Activated CD4-positive, CD25-positive, alpha-beta regulatory T cell (primary cell): ENCODE results near the gene CIAO2B.

Experiments used
- DNase-seq, 4 experiments: peaks; one replicate each; lab custom pipeline; 2025; lab: John Stamatoyannopoulos, UW

The CIAO2B gene

GRCh38 chr16:66919569-66920298 lies 14.5 kb downstream of the CIAO2B start:
- DNase-seq = no peak

GRCh38 chr16:66918803-66919568 lies 15.2 kb downstream of the CIAO2B start, which contains the start of gene CDH16:
CDH16 (minus strand) TSS chr16:66918885; CDS start chr16:66918065, 820 bp downstream.
- DNase-seq = no peak

- no peak for DNase-seq
Observed at GRCh38 chr16:66918355-66918754, 15.8 kb downstream of the CIAO2B start.

- no peak for DNase-seq
Observed at GRCh38 chr16:66917741-66918140, 16.5 kb downstream of the CIAO2B start.

GRCh38 chr16:66916518-66916917 lies 17.7 kb downstream of the CIAO2B start:
- no peak for DNase-seq

- no peak for DNase-seq
Observed at GRCh38 chr16:66915041-66915440, 19.2 kb downstream of the CIAO2B start.

- no peak for DNase-seq
Observed at GRCh38 chr16:66914541-66914940, 19.7 kb downstream of the CIAO2B start.

- no peak for DNase-seq
Observed at GRCh38 chr16:66913711-66914110, 20.5 kb downstream of the CIAO2B start.

GRCh38 chr16:66913081-66913480 lies 21.1 kb downstream of the CIAO2B start:
- DNase-seq = no peak

GRCh38 chr16:66911801-66912200 lies 22.4 kb downstream of the CIAO2B start:
- DNase-seq = no peak

- DNase-seq = no peak
Observed at GRCh38 chr16:66911112-66911511, 23.1 kb downstream of the CIAO2B start.

GRCh38 chr16:66910175-66910940 lies 23.8 kb downstream of the CIAO2B start:
- DNase-seq = no peak

- no peak for DNase-seq
Observed at GRCh38 chr16:66908762-66909559, 25.2 kb downstream of the CIAO2B start.

GRCh38 chr16:66908116-66908515 lies 26.1 kb downstream of the CIAO2B start:
- DNase-seq = no peak

- DNase-seq = no peak
Observed at GRCh38 chr16:66906916-66907836, 27.0 kb downstream of the CIAO2B start.

GRCh38 chr16:66905633-66906539 lies 28.3 kb downstream of the CIAO2B start:
- no peak for DNase-seq

GRCh38 chr16:66904846-66905632 lies 29.2 kb downstream of the CIAO2B start:
- DNase-seq = no peak

- no peak for DNase-seq
Observed at GRCh38 chr16:66904428-66904845, 29.8 kb downstream of the CIAO2B start.
